Spleen (tissue), 11 donors: ENCODE measurements around the gene SOAT2. TPM values are rescaled to one million over a fixed set of nuclear protein-coding genes. Genes with fewer than 3 reads are reported as not detected.

Experiments used
- DNase-seq: peaks from one replicate; pipeline ENCODE4 v3.0.0-alpha.2; 2020
- H3K27ac ChIP-seq, 8 donors: fragments of 200-600 bp; sonication (generic) in 7 of 8; 1 replicate in 4 of 8; 2 replicates in 4 of 8; pipeline versions ENCODE4 v1.5.0 to v1.8.0; 2016 to 2021; ENCODE audit warnings: inconsistent platforms in 4 of 8, mild to moderate bottlenecking in 4 of 8, moderate library complexity in 1 of 8
- H3K27me3 ChIP-seq, 7 donors: fragments of 200-600 bp; sonication (generic) in 6 of 7; replicated peaks in 1 of 7; 1 replicate in 4 of 7; 2 replicates in 3 of 7; pipeline versions ENCODE4 v1.5.0 to v1.8.0; 2016 to 2021; ENCODE audit warnings: inconsistent platforms in 3 of 7, mild to moderate bottlenecking in 1 of 7
- H3K36me3 ChIP-seq, 6 donors: fragments of 200-600 bp; sonication (generic) in 5 of 6; 1 replicate in 4 of 6; 2 replicates in 2 of 6; pipeline versions ENCODE4 v1.5.0 to v1.8.0; 2016 to 2021; ENCODE audit warnings: inconsistent platforms in 2 of 6
- H3K4me1 ChIP-seq, 6 donors: fragments of 200-600 bp; sonication (generic) in 5 of 6; 1 replicate in 3 of 6; 2 replicates in 3 of 6; pipeline versions ENCODE4 v1.5.0 to v1.8.0; 2016 to 2021; ENCODE audit warnings: inconsistent platforms in 3 of 6
- H3K4me3 ChIP-seq, 8 donors: fragments of 200-600 bp; sonication (generic) in 7 of 8; 1 replicate in 4 of 8; 2 replicates in 4 of 8; pipeline versions ENCODE4 v1.5.0 to v1.8.0; 2016 to 2021; ENCODE audit warnings: inconsistent platforms in 4 of 8, mild to moderate bottlenecking in 4 of 8, moderate library complexity in 2 of 8
- H3K9me3 ChIP-seq, 8 donors: fragments of 200-600 bp; sonication (generic) in 7 of 8; 1 replicate in 4 of 8; 2 replicates in 4 of 8; pipeline versions ENCODE4 v1.5.0 to v1.8.0; 2016 to 2021; ENCODE audit warnings: inconsistent platforms in 4 of 8
- POLR2A ChIP-seq, 3 donors: fragments of 450-650 bp; IDR thresholded peaks; one replicate each; pipeline ENCODE4 v1.5.1; 2017; ENCODE audit warnings: antibody characterized with exemption in 3 of 3, mild to moderate bottlenecking in 1 of 3
- POLR2AphosphoS5 ChIP-seq, 3 donors: sonication (generic); formaldehyde crosslinking; IDR thresholded peaks; one replicate each; pipeline ENCODE4 v1.5.1; 2017; ENCODE audit warnings: antibody characterized with exemption in 3 of 3
- WGBS, 5 donors: extraction: QIAGEN DNeasy Blood & Tissue Kit in 3 of 5; methylation state at CpG; one replicate each; pipeline versions ENCODE4 v1.1.5 to v1.1.7; 2013 to 2018; 5-methylcytosine and 5-hydroxymethylcytosine counted together
- intact Hi-C: fragments of 100-400 bp; cut with DNase I; formaldehyde crosslinking; loops from one replicate; pipeline ENCODE4 v1.15.0; 2023; ENCODE audit warnings: low total_unique reads
- polyA plus RNA-seq, 3 donors: library from polyadenylated mRNA; stranded (reverse); fragments of 200-250 nt; gene quantifications; one replicate each; pipeline ENCODE4 v1.2.1, GENCODE V29; 2013
- total RNA-seq, 7 donors: library from RNA; depleted of rRNA in 3 of 7; stranded (reverse); fragments of >200 nt in 3 of 7; fragmentation: NEBNext Ultra II Directional in 4 of 7; extraction: Animal tissue kit (Norgen Biotek cat#: 25700) in 4 of 7; gene quantifications; one replicate each; pipeline versions ENCODE4 v1.1.0 to v1.2.1, GENCODE V29; 2016 to 2021
- TF ChIP-seq, protein P1 (sequence below), 11 experiments: fragments of 200-600 bp in 7 of 11; fragments of 450-650 bp in 4 of 11; sonication (generic) in 4 of 11; IDR thresholded peaks in 8 of 11; conservative IDR thresholded peaks in 3 of 11; 1 replicate in 7 of 11; 2 replicates in 4 of 11; pipeline versions ENCODE4 v1.4.0 to v1.8.0; 2016 to 2021; ENCODE audit warnings: antibody characterized with exemption in 11 of 11, inconsistent platforms in 4 of 11, mild to moderate bottlenecking in 1 of 11
- donor health status: healthy with polysubstance abuse.
- donor health status: DM: no; HTN: no; CAD: no; lungs with moderate emphysema.
- donor health status: DM: no; HTN: no; CAD: no.
- donor health status: Bipolar disorder and iron deficiency.
- donor health status: healthy.
- donor health status: DM: no; HTN: no; CAD: no.
- donor health status: DM: yes; HTN: yes; CAD: no.

The SOAT2 gene
- total and polyA plus RNA-seq, 10 donors: 0.37 to 2.2 (median 0.56) TPM; not detected in 1

DNA sequence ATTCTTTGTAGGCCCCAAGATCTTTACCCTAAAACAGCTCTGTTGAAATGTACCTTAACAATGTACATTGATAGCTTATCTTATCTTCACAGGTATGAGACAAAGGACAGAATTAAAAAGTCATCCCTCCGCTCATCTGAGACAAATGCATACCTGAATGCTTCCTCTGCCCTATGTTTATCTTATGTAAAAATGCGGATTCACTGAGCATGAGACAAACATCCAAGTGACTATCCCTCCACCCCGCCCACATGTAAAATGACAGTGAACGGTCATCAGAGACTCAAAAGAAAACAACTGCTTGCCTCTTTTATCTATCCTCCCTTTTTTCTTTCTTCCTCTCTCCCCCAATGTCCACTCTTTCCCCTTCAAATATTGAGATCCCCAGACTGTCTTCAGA lies 40.1 kb downstream of the SOAT2 start:
- Histone ChIP-seq H3K27ac (no peak overlapping the region), H3K4me1 (no peaks in the 10 kb centered on the region), H3K27me3 (no peaks in the 10 kb centered on the region), H3K9me3 (peaks cover 0 to 12% (median 4%) of the 10 kb centered on the region in 8 donors), H3K4me3 (no peak overlapping the region), H3K36me3 (no peaks in the 10 kb centered on the region)
- 90 to 99% (median 94%) methylated on average over 4 of the region's 4 CpGs for WGBS, 5 donors
- DNase-seq: no peak
- intact Hi-C loops: no loop called here
- TF ChIP-seq, protein P1, sequence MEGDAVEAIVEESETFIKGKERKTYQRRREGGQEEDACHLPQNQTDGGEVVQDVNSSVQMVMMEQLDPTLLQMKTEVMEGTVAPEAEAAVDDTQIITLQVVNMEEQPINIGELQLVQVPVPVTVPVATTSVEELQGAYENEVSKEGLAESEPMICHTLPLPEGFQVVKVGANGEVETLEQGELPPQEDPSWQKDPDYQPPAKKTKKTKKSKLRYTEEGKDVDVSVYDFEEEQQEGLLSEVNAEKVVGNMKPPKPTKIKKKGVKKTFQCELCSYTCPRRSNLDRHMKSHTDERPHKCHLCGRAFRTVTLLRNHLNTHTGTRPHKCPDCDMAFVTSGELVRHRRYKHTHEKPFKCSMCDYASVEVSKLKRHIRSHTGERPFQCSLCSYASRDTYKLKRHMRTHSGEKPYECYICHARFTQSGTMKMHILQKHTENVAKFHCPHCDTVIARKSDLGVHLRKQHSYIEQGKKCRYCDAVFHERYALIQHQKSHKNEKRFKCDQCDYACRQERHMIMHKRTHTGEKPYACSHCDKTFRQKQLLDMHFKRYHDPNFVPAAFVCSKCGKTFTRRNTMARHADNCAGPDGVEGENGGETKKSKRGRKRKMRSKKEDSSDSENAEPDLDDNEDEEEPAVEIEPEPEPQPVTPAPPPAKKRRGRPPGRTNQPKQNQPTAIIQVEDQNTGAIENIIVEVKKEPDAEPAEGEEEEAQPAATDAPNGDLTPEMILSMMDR (IDR thresholded peaks at IDR 0.05 in 8 of 11, conservative IDR thresholded peaks at IDR 0.05 in 3 of 11): no peak
- TF ChIP-seq POLR2AphosphoS5 (IDR thresholded peaks at IDR 0.05) (no peak), POLR2A (IDR thresholded peaks at IDR 0.05) (no peak)

- no peaks in the 10 kb centered on the region for H3K27me3 ChIP-seq
- H3K27ac ChIP-seq: no peak overlapping the region
- 83 to 93% (median 87%) methylated on average over 3 to 5 of the region's 5 CpGs for WGBS, 5 donors
- H3K9me3 ChIP-seq: no peaks in the 10 kb centered on the region
- H3K4me1 ChIP-seq: no peaks in the 10 kb centered on the region
- no peak for DNase-seq
- TF ChIP-seq POLR2AphosphoS5 (IDR thresholded peaks at IDR 0.05) (no peak), POLR2A (IDR thresholded peaks at IDR 0.05) (no peak)
- TF ChIP-seq, protein P1 (IDR thresholded peaks at IDR 0.05 in 8 of 11, conservative IDR thresholded peaks at IDR 0.05 in 3 of 11): no peak
- intact Hi-C loops: no loop called here
- no peaks in the 10 kb centered on the region for H3K36me3 ChIP-seq
- H3K4me3 ChIP-seq: no peak overlapping the region
Measured at GRCh38 chr12:53145383-53146260, 42.3 kb downstream of the SOAT2 start.

- Histone ChIP-seq H3K4me3 (no peak overlapping the region), H3K4me1 (no peaks in the 10 kb centered on the region), H3K9me3 (no peaks in the 10 kb centered on the region), H3K27me3 (no peaks in the 10 kb centered on the region), H3K27ac (no peak overlapping the region), H3K36me3 (no peaks in the 10 kb centered on the region)
- WGBS, 5 donors: 89 to 94% (median 92%) methylated on average over 5 of the region's 5 CpGs
- no peak for DNase-seq
- intact Hi-C loops: no loop called here
- TF ChIP-seq POLR2A (IDR thresholded peaks at IDR 0.05) (no peak), POLR2AphosphoS5 (IDR thresholded peaks at IDR 0.05) (no peak)
- TF ChIP-seq, protein P1 (IDR thresholded peaks at IDR 0.05 in 8 of 11, conservative IDR thresholded peaks at IDR 0.05 in 3 of 11): no peak
Measured at GRCh38 chr12:53147181-53147580, 43.9 kb downstream of the SOAT2 start.

- 90 to 94% (median 93%) methylated on average over 15 of the region's 15 CpGs for WGBS, 5 donors
- no peak overlapping the region for H3K27ac ChIP-seq
- intact Hi-C loops: no loop called here
Measured at GRCh38 chr12:53147653-53148052, 44.4 kb downstream of the SOAT2 start.

More at GRCh38 chr12:53147653-53148052, 44.4 kb downstream of the SOAT2 start:
- Histone ChIP-seq H3K4me1 (no peaks in the 10 kb centered on the region), H3K4me3 (no peak overlapping the region), H3K27me3 (no peaks in the 10 kb centered on the region), H3K9me3 (no peaks in the 10 kb centered on the region), H3K36me3 (no peaks in the 10 kb centered on the region)
- TF ChIP-seq POLR2AphosphoS5 (IDR thresholded peaks at IDR 0.05) (no peak), POLR2A (IDR thresholded peaks at IDR 0.05) (no peak)
- no peak for DNase-seq
